ENCODE measurements around the gene NRP2.

- TF ChIP-seq CTCF (IDR thresholded peaks at IDR 0.05) (no peak), POLR2A (IDR thresholded peaks at IDR 0.05) (no peak), EP300 (IDR thresholded peaks at IDR 0.05) (peak; percentile 50 to 60)
These were observed 16.3 kb downstream of the NRP2 start for GRCh38 chr2:205698286-205699268.
